Thyroid gland (tissue), 4 donors: ENCODE results near the gene MAP7D1.

Experiments used
- POLR2A ChIP-seq, 2 donors: fragments of 450-650 bp; IDR thresholded peaks; one replicate each; pipeline ENCODE4 v1.6.1; 2017; ENCODE audit warnings: antibody characterized with exemption in 2 of 2, mild to moderate bottlenecking in 2 of 2, moderate library complexity in 1 of 2
- TF ChIP-seq, protein P1 (sequence below), 6 experiments: fragments of 200-600 bp in 3 of 6; fragments of 450-650 bp in 3 of 6; sonication (generic) in 3 of 6; IDR thresholded peaks; one replicate each; pipeline ENCODE4 v1.5.1; 2016 to 2019; ENCODE audit warnings: antibody characterized with exemption in 6 of 6, mild to moderate bottlenecking in 2 of 6, inconsistent platforms in 1 of 6, moderate library complexity in 1 of 6

DNA sequence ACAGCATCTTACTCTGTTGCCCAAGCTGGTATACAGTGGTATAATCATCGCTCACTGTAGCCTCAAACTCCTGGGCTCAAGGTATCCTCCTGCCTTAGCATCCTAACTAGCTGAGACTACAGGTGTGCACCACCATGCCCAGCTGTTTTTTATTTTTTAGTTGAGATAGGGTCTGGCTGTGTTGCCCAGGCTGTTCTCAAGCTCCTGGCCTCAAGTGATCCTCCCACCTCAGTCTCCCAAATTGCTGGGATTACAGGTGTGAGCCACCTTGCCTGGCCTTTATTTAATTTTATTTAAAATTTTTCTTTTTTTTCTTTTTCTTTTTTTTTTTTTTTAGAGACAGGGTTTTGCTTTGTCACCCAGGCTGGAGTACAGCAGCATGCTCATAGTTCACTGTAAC lies 9.2 kb downstream of the MAP7D1 start:
- TF ChIP-seq, protein P1, sequence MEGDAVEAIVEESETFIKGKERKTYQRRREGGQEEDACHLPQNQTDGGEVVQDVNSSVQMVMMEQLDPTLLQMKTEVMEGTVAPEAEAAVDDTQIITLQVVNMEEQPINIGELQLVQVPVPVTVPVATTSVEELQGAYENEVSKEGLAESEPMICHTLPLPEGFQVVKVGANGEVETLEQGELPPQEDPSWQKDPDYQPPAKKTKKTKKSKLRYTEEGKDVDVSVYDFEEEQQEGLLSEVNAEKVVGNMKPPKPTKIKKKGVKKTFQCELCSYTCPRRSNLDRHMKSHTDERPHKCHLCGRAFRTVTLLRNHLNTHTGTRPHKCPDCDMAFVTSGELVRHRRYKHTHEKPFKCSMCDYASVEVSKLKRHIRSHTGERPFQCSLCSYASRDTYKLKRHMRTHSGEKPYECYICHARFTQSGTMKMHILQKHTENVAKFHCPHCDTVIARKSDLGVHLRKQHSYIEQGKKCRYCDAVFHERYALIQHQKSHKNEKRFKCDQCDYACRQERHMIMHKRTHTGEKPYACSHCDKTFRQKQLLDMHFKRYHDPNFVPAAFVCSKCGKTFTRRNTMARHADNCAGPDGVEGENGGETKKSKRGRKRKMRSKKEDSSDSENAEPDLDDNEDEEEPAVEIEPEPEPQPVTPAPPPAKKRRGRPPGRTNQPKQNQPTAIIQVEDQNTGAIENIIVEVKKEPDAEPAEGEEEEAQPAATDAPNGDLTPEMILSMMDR (IDR thresholded peaks at IDR 0.05): no peak
- no peak for TF ChIP-seq POLR2A (IDR thresholded peaks at IDR 0.05)
